ENCODE results near the gene AGL.
"Not testable (repeated sequence)": the region's sequence is repeated elsewhere in the genome, so short reads cannot be mapped to it uniquely, and the experiment has no call there.

AGL gene

GRCh38 chr1:99852648-99853047 is 2.5 kb downstream of the AGL start:
- DNase-seq = no peak

GRCh38 chr1:99855914-99856450 is 5.8 kb downstream of the AGL start:
- no peak for DNase-seq

GRCh38 chr1:99857041-99857440 is 6.9 kb downstream of the AGL start:
- DNase-seq = not testable (repeated sequence)

GRCh38 chr1:99858286-99858685 is 8.1 kb downstream of the AGL start:
- no peak for DNase-seq

- DNase-seq = no peak
Observed at GRCh38 chr1:99858881-99859280, 8.7 kb downstream of the AGL start.

GRCh38 chr1:99860703-99861102 is 10.5 kb downstream of the AGL start:
- DNase-seq = no peak

- DNase-seq = no peak
Observed at GRCh38 chr1:99867682-99868081, 17.5 kb downstream of the AGL start.

GRCh38 chr1:99869304-99869703 is 19.1 kb downstream of the AGL start:
- no peak for DNase-seq

GRCh38 chr1:99869723-99870122 is 19.6 kb downstream of the AGL start:
- no peak for DNase-seq

- DNase-seq = no peak
Observed at GRCh38 chr1:99872063-99872462, 21.9 kb downstream of the AGL start.

GRCh38 chr1:99877568-99877967 is 27.4 kb downstream of the AGL start:
- no peak for DNase-seq

- no peak for DNase-seq
Observed at GRCh38 chr1:99886179-99886578, 36.0 kb downstream of the AGL start.

- DNase-seq = no peak
Observed at GRCh38 chr1:99886841-99887240, 36.7 kb downstream of the AGL start.

GRCh38 chr1:99887890-99888289 is 37.7 kb downstream of the AGL start:
- no peak for DNase-seq

- DNase-seq = no peak
Observed at GRCh38 chr1:99891997-99892396, 41.8 kb downstream of the AGL start.

GRCh38 chr1:99903278-99903677 is 53.1 kb downstream of the AGL start:
- not testable (repeated sequence) for DNase-seq

- no peak for DNase-seq
Observed at GRCh38 chr1:99906535-99906934, 56.4 kb downstream of the AGL start.

GRCh38 chr1:99917214-99917613 is 67.1 kb downstream of the AGL start:
- DNase-seq = no peak

- DNase-seq = no peak
Observed at GRCh38 chr1:99919220-99919619, 69.1 kb downstream of the AGL start.

GRCh38 chr1:99934801-99935200 is 84.6 kb downstream of the AGL start:
- no peak for DNase-seq

- no peak for DNase-seq
Observed at GRCh38 chr1:99935534-99935933, 85.4 kb downstream of the AGL start.

GRCh38 chr1:99936071-99936470 is 85.9 kb downstream of the AGL start:
- no peak for DNase-seq

- no peak for DNase-seq
Observed at GRCh38 chr1:99942723-99943122, 92.6 kb downstream of the AGL start.

- DNase-seq = no peak
Observed at GRCh38 chr1:99943223-99943794, 93.1 kb downstream of the AGL start.

- no peak for DNase-seq
Observed at GRCh38 chr1:99944192-99944591, 94.0 kb downstream of the AGL start.
